Bronchial epithelial cell (primary cell): ENCODE measurements around the gene USP6NL. TPM values are rescaled to one million over a fixed set of nuclear protein-coding genes. Genes with fewer than 3 reads are reported as not detected.

Experiments used
- DNase-seq: peaks from one replicate; pipeline ENCODE4 v3.0.0-alpha.2; 2010; ENCODE audit warnings: low read depth
- FAIRE-seq: peaks from 2 replicates; lab custom pipeline; 2011; peaks lifted over from hg19 to GRCh38; lab: Jason Lieb, UNC
- H3K27me3 ChIP-seq: 2 replicates; pipeline ENCODE4 v1.5.1; 2011; ENCODE audit warnings: low read length; ENCODE audit not compliant: control insufficient read depth, insufficient read depth
- H3K36me3 ChIP-seq: 2 replicates; pipeline ENCODE4 v1.5.1; 2011; ENCODE audit warnings: low read length; ENCODE audit not compliant: control insufficient read depth, insufficient read depth
- H3K4me3 ChIP-seq: 2 replicates; pipeline ENCODE4 v1.5.1; 2011; ENCODE audit warnings: mild to moderate bottlenecking, low read depth, low read length, control low read depth
- total RNA-seq: library from RNA; depleted of rRNA; stranded (reverse); fragments of >200 nt; gene quantifications from 2 replicates; pipeline ENCODE4 v1.2.1, GENCODE V29; 2014
- TF ChIP-seq, protein P1 (sequence below): IDR thresholded peaks from 2 replicates; pipeline ENCODE4 v1.5.1; 2011; ENCODE audit warnings: mild to moderate bottlenecking, moderate library complexity, low read length, control low read depth, inconsistent platforms; ENCODE audit not compliant: insufficient read depth, severe bottlenecking

Gene USP6NL
- total RNA-seq, 1 donor from 2014 or later = 8.7 TPM

- H3K4me3 ChIP-seq = no peak overlapping the region
- FAIRE-seq = no peak
- no peaks in the 10 kb centered on the region for H3K36me3 ChIP-seq
- TF ChIP-seq, protein P1, sequence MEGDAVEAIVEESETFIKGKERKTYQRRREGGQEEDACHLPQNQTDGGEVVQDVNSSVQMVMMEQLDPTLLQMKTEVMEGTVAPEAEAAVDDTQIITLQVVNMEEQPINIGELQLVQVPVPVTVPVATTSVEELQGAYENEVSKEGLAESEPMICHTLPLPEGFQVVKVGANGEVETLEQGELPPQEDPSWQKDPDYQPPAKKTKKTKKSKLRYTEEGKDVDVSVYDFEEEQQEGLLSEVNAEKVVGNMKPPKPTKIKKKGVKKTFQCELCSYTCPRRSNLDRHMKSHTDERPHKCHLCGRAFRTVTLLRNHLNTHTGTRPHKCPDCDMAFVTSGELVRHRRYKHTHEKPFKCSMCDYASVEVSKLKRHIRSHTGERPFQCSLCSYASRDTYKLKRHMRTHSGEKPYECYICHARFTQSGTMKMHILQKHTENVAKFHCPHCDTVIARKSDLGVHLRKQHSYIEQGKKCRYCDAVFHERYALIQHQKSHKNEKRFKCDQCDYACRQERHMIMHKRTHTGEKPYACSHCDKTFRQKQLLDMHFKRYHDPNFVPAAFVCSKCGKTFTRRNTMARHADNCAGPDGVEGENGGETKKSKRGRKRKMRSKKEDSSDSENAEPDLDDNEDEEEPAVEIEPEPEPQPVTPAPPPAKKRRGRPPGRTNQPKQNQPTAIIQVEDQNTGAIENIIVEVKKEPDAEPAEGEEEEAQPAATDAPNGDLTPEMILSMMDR = no peak
- peaks cover 3% of the 10 kb centered on the region for H3K27me3 ChIP-seq
- DNase-seq = no peak
Measured at GRCh38 chr10:11447586-11447985, 163.9 kb downstream of the USP6NL start.

GRCh38 chr10:11446864-11447263 is 164.6 kb downstream of the USP6NL start:
- TF ChIP-seq, protein P1 = no peak
- H3K36me3 ChIP-seq = no peaks in the 10 kb centered on the region
- no peak overlapping the region for H3K4me3 ChIP-seq
- no peak for FAIRE-seq
- no peak for DNase-seq
- peaks cover 3% of the 10 kb centered on the region for H3K27me3 ChIP-seq

DNA sequence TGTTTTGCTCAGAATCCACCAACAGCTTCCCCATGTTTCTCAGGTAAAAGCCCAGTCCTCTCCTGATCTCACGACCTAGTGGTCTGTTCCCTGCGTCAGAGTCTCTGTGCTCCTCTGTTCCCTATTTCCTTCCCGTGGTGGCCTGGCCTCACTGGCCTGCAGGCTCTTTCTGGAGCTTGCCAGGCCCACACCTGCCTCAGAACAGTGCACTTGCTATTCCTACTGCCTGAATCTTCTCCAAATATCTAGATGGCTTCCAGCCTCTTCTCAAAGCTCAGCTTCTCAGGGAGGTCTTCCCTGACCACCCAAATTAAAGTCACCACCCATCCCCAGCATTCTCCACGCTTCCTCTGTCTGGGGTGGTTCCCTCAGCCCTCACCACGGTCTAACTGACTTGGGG is 165.3 kb downstream of the USP6NL start:
- FAIRE-seq = no peak
- TF ChIP-seq, protein P1 = no peak
- H3K27me3 ChIP-seq = peaks cover 3% of the 10 kb centered on the region

DNA sequence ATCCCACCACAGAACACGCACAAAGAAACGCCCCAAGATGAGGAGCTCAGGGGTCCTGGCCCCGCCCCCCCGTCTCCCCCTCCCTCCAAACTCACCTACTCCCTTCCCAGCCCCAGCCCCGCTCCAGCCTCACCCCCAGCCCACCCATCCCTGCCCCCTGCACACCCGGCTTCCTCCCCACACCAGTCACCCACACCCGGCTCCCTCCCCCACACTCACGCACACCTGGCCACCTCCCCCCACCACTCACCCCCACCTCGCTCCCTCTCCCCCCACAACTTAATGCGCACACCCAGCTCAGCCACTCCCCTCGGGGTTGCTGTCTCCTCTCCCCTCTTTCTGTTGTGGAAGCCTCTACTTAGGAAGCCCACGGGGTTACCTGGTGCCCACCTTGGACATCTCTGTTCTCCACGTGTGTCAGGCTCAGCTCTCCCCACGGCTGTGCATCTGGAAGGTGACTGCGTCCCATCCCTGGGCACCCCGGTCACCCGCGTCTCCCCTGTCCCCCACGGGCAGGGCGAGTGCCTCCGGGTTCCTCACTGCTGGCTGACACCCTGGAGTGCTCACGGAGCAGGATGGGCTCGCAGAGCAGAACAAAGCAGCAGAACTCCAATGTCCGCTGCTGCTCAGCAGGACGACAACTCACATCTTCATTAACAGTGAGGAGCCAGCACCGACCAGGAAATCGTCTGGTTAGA is 166.8 kb downstream of the USP6NL start:
- TF ChIP-seq, protein P1 = no peak
- no peak overlapping the region for H3K4me3 ChIP-seq
- H3K27me3 ChIP-seq = peaks cover 3% of the 10 kb centered on the region
- FAIRE-seq (no peak), DNase-seq (no peak)
- H3K36me3 ChIP-seq = no peaks in the 10 kb centered on the region

More for the DNA sequence above, 165.3 kb downstream of the USP6NL start:
- H3K36me3 ChIP-seq = no peaks in the 10 kb centered on the region
- no peak overlapping the region for H3K4me3 ChIP-seq
- DNase-seq = no peak

DNA sequence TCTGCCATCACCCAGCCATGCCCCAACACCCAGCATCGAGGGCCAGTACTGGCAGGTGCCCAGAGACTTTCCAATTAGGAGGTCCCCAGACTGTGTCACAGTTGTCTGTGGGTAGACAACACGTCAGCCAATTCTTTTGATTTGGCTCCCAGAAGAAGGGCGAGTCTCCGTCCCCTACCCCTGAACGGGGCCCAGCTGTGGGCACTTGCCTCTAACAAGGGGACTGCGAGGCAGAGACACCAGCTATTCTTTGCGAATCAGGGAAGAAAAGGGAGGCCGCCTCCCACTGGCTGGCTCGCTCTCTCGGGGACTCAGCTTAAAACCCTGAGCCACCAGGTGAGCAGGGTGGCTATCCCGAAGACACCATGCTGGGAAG is 167.3 kb downstream of the USP6NL start:
- TF ChIP-seq, protein P1 = no peak
- Histone ChIP-seq H3K27me3 (peaks cover 3% of the 10 kb centered on the region), H3K4me3 (no peak overlapping the region), H3K36me3 (no peaks in the 10 kb centered on the region)
- FAIRE-seq = no peak
- no peak for DNase-seq
